MM.1S (cell line): ENCODE results near the gene WDR62.

Experiments
- EZH2 ChIP-seq: fragments of 300-600 bp; sonication (generic); optimal IDR thresholded peaks from 2 replicates; pipeline ENCODE3; 2017; ENCODE audit warnings: low read depth, mild to moderate bottlenecking, antibody characterized with exemption, low read length, mixed read lengths
- EZH2phosphoT487 ChIP-seq: fragments of 300-600 bp; sonication (generic); IDR thresholded peaks from 2 replicates; pipeline ENCODE4 v1.6.1; 2018; ENCODE audit warnings: antibody characterized with exemption, low read length
- TF ChIP-seq, protein P1 (sequence below): fragments of 300-600 bp; sonication (generic); IDR thresholded peaks from 2 replicates; pipeline ENCODE4 v1.5.1; 2016; ENCODE audit warnings: antibody characterized with exemption, low read length, mixed read lengths

DNA sequence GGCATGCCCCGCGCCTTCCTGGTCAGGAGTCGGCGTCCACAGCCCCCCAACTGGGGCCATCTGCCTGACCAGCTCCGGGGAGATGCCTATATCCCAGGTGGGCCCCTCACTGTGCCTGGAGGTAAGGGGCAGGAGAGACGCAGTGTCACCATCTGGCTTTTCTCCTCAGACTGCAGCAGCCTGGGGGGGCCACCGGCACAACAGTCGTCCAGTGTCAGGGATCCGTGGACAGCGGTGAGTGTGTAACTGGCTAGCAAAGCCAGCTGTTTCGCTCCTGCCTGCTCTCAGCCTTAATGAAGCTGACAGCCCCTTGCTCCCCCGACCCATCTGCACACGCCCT lies 56.5 kb downstream of the WDR62 start:
- TF ChIP-seq, protein P1, sequence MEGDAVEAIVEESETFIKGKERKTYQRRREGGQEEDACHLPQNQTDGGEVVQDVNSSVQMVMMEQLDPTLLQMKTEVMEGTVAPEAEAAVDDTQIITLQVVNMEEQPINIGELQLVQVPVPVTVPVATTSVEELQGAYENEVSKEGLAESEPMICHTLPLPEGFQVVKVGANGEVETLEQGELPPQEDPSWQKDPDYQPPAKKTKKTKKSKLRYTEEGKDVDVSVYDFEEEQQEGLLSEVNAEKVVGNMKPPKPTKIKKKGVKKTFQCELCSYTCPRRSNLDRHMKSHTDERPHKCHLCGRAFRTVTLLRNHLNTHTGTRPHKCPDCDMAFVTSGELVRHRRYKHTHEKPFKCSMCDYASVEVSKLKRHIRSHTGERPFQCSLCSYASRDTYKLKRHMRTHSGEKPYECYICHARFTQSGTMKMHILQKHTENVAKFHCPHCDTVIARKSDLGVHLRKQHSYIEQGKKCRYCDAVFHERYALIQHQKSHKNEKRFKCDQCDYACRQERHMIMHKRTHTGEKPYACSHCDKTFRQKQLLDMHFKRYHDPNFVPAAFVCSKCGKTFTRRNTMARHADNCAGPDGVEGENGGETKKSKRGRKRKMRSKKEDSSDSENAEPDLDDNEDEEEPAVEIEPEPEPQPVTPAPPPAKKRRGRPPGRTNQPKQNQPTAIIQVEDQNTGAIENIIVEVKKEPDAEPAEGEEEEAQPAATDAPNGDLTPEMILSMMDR, result no peak
- no peak for TF ChIP-seq EZH2
- TF ChIP-seq EZH2phosphoT487, result no peak
